K562 (cell line): ENCODE results near the gene RAPSN. TPM values are rescaled to one million over a fixed set of nuclear protein-coding genes. Genes with fewer than 3 reads are reported as not detected.
A peak's percentile ranks its signal among the peaks of the same experiment; 100 is the strongest.

ENCODE experiments used
- ATAC-seq: fragments of 200-7000 bp; cut with Tn5 transposase; 3 replicates; pipeline ENCODE4 v1.9.1; 2020; ENCODE audit warnings: moderate library complexity
- BruUV-seq: library from RNA; stranded (reverse); fragments of 400-500 nt; replicated peaks from 2 replicates; lab custom pipeline; 2021; lab: Mats Ljungman, UMichigan
- CTCF ChIA-PET: fragments of 300-600 bp; formaldehyde crosslinking; extraction: SDS; loops from one replicate; lab custom pipeline; 2021; ENCODE audit warnings: low intra/inter-chr PET ratio; lab: Yijun Ruan, JAX
- POLR2A ChIA-PET: fragments of 300-600, 350-650 bp; sonication (Branson Sonifier 250); formaldehyde crosslinking; extraction: SDS; loops from one replicate; lab custom pipeline; 2021; ENCODE audit warnings: antibody characterized with exemption, inconsistent platforms; lab: Yijun Ruan, JAX
- DNase-seq, 4 experiments: peaks; one replicate each; pipeline versions ENCODE4 v3.0.0 to v3.0.0-alpha.2; 2011 to 2018; ENCODE audit warnings: low spot score in 3 of 4, mixed read lengths in 3 of 4; ENCODE audit errors: extremely low read depth in 1 of 4
- FAIRE-seq: peaks from 2 replicates; lab custom pipeline; 2011; peaks lifted over from hg19 to GRCh38; lab: Jason Lieb, UNC
- H2AFZ ChIP-seq: 2 replicates; pipeline ENCODE4 v1.6.0; 2011; ENCODE audit warnings: low read depth, low read length, control low read depth, inconsistent platforms
- H3K27ac ChIP-seq: fragments of 200-600 bp; 3 replicates; pipeline ENCODE4 v1.8.0; 2011; ENCODE audit warnings: low read depth, mild to moderate bottlenecking, control low read depth, inconsistent platforms, low read length, moderate library complexity, mixed read lengths; ENCODE audit errors: extremely low read depth
- H3K27me3 ChIP-seq, 2 experiments: fragments of 300-600 bp in 1 of 2; 2 replicates in 1 of 2; 3 replicates in 1 of 2; pipeline versions ENCODE4 v1.6.0 to v1.8.0; 2011; ENCODE audit warnings: inconsistent platforms in 2 of 2, low read length in 2 of 2, mild to moderate bottlenecking in 1 of 2, mixed read lengths in 1 of 2, moderate library complexity in 1 of 2; ENCODE audit not compliant: control insufficient read depth in 2 of 2, insufficient read depth in 2 of 2
- H3K36me3 ChIP-seq: fragments of 300-600 bp; 3 replicates; pipeline ENCODE4 v1.8.0; 2011; ENCODE audit warnings: mild to moderate bottlenecking, low read length, inconsistent platforms; ENCODE audit not compliant: control insufficient read depth, insufficient read depth
- H3K4me1 ChIP-seq, 2 experiments: fragments of 200-600 bp in 1 of 2; replicated peaks in 1 of 2; 2 replicates in 1 of 2; 3 replicates in 1 of 2; pipeline versions ENCODE4 v1.5.1 to v1.8.0; 2011; ENCODE audit warnings: inconsistent platforms in 2 of 2, low read length in 2 of 2, mild to moderate bottlenecking in 1 of 2, mixed read lengths in 1 of 2, moderate library complexity in 1 of 2; ENCODE audit not compliant: control insufficient read depth in 2 of 2, insufficient read depth in 2 of 2
- H3K4me2 ChIP-seq: 2 replicates; pipeline ENCODE4 v1.6.1; 2011; ENCODE audit warnings: low read length, control low read depth, inconsistent platforms, mixed read lengths; ENCODE audit not compliant: insufficient read depth
- H3K4me3 ChIP-seq: fragments of 200-600 bp; sonication (generic), shearing (Covaris generic); 2 replicates; pipeline ENCODE4 v1.5.1; 2016; ENCODE audit warnings: control low read depth, inconsistent platforms
- H3K79me2 ChIP-seq: fragments of 200-600 bp; 3 replicates; pipeline ENCODE4 v1.8.0; 2011; ENCODE audit warnings: low read length, inconsistent platforms; ENCODE audit not compliant: control insufficient read depth, insufficient read depth
- H3K9ac ChIP-seq, 2 experiments: 2 replicates each; pipeline versions ENCODE4 v1.6.0 to v1.6.1; 2011; ENCODE audit warnings: low read depth in 2 of 2, low read length in 2 of 2, control low read depth in 1 of 2, inconsistent platforms in 1 of 2, mild to moderate bottlenecking in 1 of 2, mixed read lengths in 1 of 2; ENCODE audit not compliant: insufficient read depth in 1 of 2
- H3K9me1 ChIP-seq: one replicate; pipeline ENCODE4 v1.6.0; 2011; ENCODE audit warnings: inconsistent platforms, mild to moderate bottlenecking, low read length, moderate library complexity; ENCODE audit not compliant: control insufficient read depth, insufficient read depth
- H3K9me3 ChIP-seq: replicated peaks from 2 replicates; pipeline ENCODE4 v1.5.1; 2011; ENCODE audit warnings: low read depth, low read length, inconsistent platforms; ENCODE audit not compliant: control insufficient read depth, insufficient read depth
- H4K20me1 ChIP-seq: replicated peaks from 2 replicates; pipeline ENCODE4 v1.6.1; 2011; ENCODE audit warnings: low read length, inconsistent platforms, mixed read lengths; ENCODE audit not compliant: control insufficient read depth, insufficient read depth
- JUND ChIP-seq, 2 experiments: IDR thresholded peaks; 2 replicates in 1 of 2; 3 replicates in 1 of 2; pipeline ENCODE4 v1.6.1; 2011; ENCODE audit warnings: borderline replicate concordance in 2 of 2, low read depth in 2 of 2, low read length in 2 of 2, improper control_type of control experiment in 1 of 2, missing biosample characterization in 1 of 2, missing genetic modification characterization in 1 of 2, missing genetic modification reagents in 1 of 2
- MECOM ChIP-seq: fragments of 250-450 bp; sonication (Bioruptor Pico); IDR thresholded peaks from 2 replicates; pipeline ENCODE4 v1.8.0; 2022; ENCODE audit warnings: inconsistent platforms
- PHF20 ChIP-seq: fragments of 450-650 bp; IDR thresholded peaks from 2 replicates; pipeline ENCODE4 v1.6.1; 2018; ENCODE audit not compliant: partially characterized antibody
- RNF2 ChIP-seq: sonication (generic); IDR thresholded peaks from 2 replicates; pipeline ENCODE4 v1.6.1; 2016
- TCF3 ChIP-seq: sonication (generic); formaldehyde crosslinking; IDR thresholded peaks from 2 replicates; pipeline ENCODE4 v1.4.0; 2020; ENCODE audit warnings: mild to moderate bottlenecking, missing genetic modification reagents
- ZBTB1 ChIP-seq: sonication (generic); formaldehyde crosslinking; IDR thresholded peaks from 2 replicates; pipeline ENCODE4 v1.8.1; 2023; ENCODE audit warnings: missing genetic modification reagents, low read depth, mild to moderate bottlenecking, borderline replicate concordance
- ZNF121 ChIP-seq: sonication (generic); formaldehyde crosslinking; conservative IDR thresholded peaks from 2 replicates; pipeline ENCODE4 v1.8.0; 2022; ENCODE audit warnings: missing genetic modification reagents
- WGBS: fragments of 100-300 bp; shearing (Covaris generic); methylation state at CpG from one replicate; pipeline ENCODE4 v1.1.6; 2016; ENCODE audit warnings: low coverage, mixed read lengths; ENCODE audit not compliant: insufficient coverage; ENCODE audit errors: missing lambda C conversion rate; 5-methylcytosine and 5-hydroxymethylcytosine counted together
- in situ Hi-C: fragments of 300-500 bp; cut with MboI; formaldehyde crosslinking; loops from 4 replicates; pipeline ENCODE4 v1.15.0; 2018; ENCODE audit warnings: inconsistent platforms, mixed read lengths
- intact Hi-C: fragments of 100-400 bp; cut with micrococcal nuclease; formaldehyde crosslinking; loops from 2 replicates; pipeline ENCODE4 v1.14.2; 2022
- polyA plus RNA-seq, 8 experiments: library from polyadenylated mRNA; depleted of rRNA in 4 of 8; stranded (reverse) in 5 of 8; unstranded in 3 of 8; fragments of >200 nt; fragmentation: Nextera tagmentation in 2 of 8; fragmentation: Illumina TruSeq in 1 of 8; extraction: Ambion mirVana in 2 of 8; extraction: Trizol in 1 of 8; gene quantifications; 2 replicates each; pipeline versions ENCODE4 v1.2.1 to v1.2.3, GENCODE V29; 2011 to 2014; ENCODE audit warnings: inconsistent platforms in 1 of 8, missing spikeins in 1 of 8
- total RNA-seq, 7 experiments: library from RNA; depleted of rRNA in 6 of 7; stranded (reverse); fragments of >200 nt in 6 of 7; fragmentation: Illumina TruSeq in 2 of 7; extraction: Trizol in 2 of 7; gene quantifications; 2 replicates each; pipeline versions ENCODE4 v1.2.1 to v1.2.3, GENCODE V29; 2011 to 2021; ENCODE audit warnings: low replicate concordance in 1 of 7
- TF ChIP-seq, protein P1 (sequence below), 2 experiments: fragments of 150-350 bp in 1 of 2; IDR thresholded peaks; 2 replicates each; pipeline ENCODE4 v1.6.1; 2012 to 2016; ENCODE audit warnings: low read depth in 2 of 2, low read length in 2 of 2, mild to moderate bottlenecking in 1 of 2, moderate library complexity in 1 of 2
- TF ChIP-seq, protein P2 (sequence below): fragments of 450-650 bp; IDR thresholded peaks from 2 replicates; pipeline ENCODE4 v1.6.1; 2014; ENCODE audit warnings: low read depth, mild to moderate bottlenecking, moderate library complexity, borderline replicate concordance
- TF ChIP-seq, protein P3 (sequence below): IDR thresholded peaks from 2 replicates; pipeline ENCODE4 v1.6.1; 2011; ENCODE audit warnings: borderline replicate concordance, low read depth, mild to moderate bottlenecking, moderate library complexity, low read length; ENCODE audit not compliant: insufficient read depth, poor library complexity, severe bottlenecking

The RAPSN gene
- total and polyA plus RNA-seq, 9 of the 15 experiments (the other 6 are each of a cell fraction or from before 2014, with no cell fraction given) = 0.06 to 0.11 TPM; not detected in 7

DNA sequence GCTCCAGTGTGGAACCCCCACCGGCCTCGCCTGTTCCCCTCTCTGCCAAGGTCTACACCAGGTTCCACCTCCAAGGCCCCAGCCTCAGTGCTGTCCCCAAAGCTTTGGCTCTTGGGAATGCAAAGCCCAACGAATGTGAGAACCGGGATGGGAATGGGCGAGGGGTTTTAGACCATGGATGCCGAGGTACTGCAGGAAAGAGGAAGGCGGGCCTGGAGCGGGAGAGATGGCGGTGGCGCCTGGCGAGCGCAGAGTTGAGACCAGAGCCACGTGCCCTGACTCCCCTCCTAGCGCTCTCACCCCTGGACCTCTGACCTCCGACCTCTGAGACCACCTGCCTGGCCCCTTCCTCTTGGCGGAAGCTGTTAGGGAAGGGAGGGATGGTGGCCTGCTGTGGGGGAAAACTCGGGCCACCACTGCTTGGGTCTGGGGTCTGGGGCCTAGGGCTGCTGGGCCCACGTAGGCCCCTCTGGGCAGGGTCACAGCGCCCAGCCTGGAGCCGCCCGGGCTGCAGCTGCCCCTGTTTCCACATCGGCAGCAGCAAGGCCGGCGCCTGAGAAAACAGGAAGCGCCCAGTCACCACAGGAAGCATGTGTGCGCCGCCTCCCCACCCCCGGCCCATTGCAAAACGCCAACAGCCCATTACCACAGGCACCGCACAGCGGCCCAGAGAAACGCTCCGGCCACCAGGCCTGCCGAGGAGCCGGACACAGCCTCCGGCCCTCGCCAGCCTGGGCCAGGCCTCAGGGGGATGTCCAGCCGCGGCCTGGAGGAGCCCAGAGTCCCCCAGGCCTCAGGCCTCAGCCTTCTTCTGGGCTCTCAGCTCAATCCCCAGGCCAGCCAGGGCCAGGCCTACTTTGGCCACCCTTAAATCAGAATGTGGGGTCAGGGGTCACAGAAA, 54.4 kb downstream of the RAPSN start:
- peak overlapping the region; percentile 87 for H3K27ac ChIP-seq
- H3K9ac ChIP-seq = peak overlapping the region; percentile 64 to 86
- FAIRE-seq (peak; percentile 32), DNase-seq (peak; percentile 64 to 73 (median 67)), ATAC-seq (peak; percentile 56)
- no peaks in the 10 kb centered on the region for H3K79me2 ChIP-seq
- peaks cover 37 to 67% of the 10 kb centered on the region in 2 experiments for H3K4me1 ChIP-seq
- no peaks in the 10 kb centered on the region for H3K36me3 ChIP-seq
- WGBS = 58% methylated on average over 39 of the region's 39 CpGs
- no peaks in the 10 kb centered on the region for H3K27me3 ChIP-seq
- BruUV-seq = no TSS peak
- peak overlapping the region; percentile 86 for H2AFZ ChIP-seq
- intact Hi-C loops (no loop called here), in situ Hi-C loops (no loop called here)
- H3K4me3 ChIP-seq = no peak overlapping the region
- H3K4me2 ChIP-seq = no peak overlapping the region
- H3K9me3 ChIP-seq = no peaks in the 10 kb centered on the region
- H3K9me1 ChIP-seq = no peaks in the 10 kb centered on the region
- H4K20me1 ChIP-seq = no peaks in the 10 kb centered on the region
- ChIA-PET POLR2A (interaction anchor here (1.0 to 1.7 kb wide), 3 partner anchors 9 to 21 kb away, joined by 5 to 6 read pairs (median 5); no protein-coding TSS in a partner anchor), CTCF (no interaction called here)
- TF ChIP-seq TCF3 (CRISPR knock-in tag) (peak; percentile 32; the same call in 1 of the 2 replicates), RNF2 (peak; percentile 89; the same call in 1 of the 2 replicates), ZBTB1 (CRISPR knock-in tag) (peak; percentile 77; the same call in 1 of the 2 replicates), ZNF121 (CRISPR knock-in tag) (no peak), MECOM (CRISPR knock-in tag) (no peak), JUND (IDR thresholded peaks at IDR 0.05; ENCODE audit: borderline replicate concordance, low read depth, low read length) (peak; percentile 38; the same call in 1 of the 2 replicates), JUND (tag; IDR thresholded peaks at IDR 0.05; ENCODE audit: borderline replicate concordance, low read depth, low read length) (no peak; the same call in 2 of the 3 replicates), PHF20 (peak; percentile 4)
- TF ChIP-seq, protein P1, sequence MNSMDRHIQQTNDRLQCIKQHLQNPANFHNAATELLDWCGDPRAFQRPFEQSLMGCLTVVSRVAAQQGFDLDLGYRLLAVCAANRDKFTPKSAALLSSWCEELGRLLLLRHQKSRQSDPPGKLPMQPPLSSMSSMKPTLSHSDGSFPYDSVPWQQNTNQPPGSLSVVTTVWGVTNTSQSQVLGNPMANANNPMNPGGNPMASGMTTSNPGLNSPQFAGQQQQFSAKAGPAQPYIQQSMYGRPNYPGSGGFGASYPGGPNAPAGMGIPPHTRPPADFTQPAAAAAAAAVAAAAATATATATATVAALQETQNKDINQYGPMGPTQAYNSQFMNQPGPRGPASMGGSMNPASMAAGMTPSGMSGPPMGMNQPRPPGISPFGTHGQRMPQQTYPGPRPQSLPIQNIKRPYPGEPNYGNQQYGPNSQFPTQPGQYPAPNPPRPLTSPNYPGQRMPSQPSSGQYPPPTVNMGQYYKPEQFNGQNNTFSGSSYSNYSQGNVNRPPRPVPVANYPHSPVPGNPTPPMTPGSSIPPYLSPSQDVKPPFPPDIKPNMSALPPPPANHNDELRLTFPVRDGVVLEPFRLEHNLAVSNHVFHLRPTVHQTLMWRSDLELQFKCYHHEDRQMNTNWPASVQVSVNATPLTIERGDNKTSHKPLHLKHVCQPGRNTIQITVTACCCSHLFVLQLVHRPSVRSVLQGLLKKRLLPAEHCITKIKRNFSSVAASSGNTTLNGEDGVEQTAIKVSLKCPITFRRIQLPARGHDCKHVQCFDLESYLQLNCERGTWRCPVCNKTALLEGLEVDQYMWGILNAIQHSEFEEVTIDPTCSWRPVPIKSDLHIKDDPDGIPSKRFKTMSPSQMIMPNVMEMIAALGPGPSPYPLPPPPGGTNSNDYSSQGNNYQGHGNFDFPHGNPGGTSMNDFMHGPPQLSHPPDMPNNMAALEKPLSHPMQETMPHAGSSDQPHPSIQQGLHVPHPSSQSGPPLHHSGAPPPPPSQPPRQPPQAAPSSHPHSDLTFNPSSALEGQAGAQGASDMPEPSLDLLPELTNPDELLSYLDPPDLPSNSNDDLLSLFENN (IDR thresholded peaks at IDR 0.05; ENCODE audit: low read depth in 2 of 2, low read length in 2 of 2) = 0 out of 4 replicates have a peak, but pooled peaks of 1 of the 2 experiments have one; percentile 8
- TF ChIP-seq, protein P2, sequence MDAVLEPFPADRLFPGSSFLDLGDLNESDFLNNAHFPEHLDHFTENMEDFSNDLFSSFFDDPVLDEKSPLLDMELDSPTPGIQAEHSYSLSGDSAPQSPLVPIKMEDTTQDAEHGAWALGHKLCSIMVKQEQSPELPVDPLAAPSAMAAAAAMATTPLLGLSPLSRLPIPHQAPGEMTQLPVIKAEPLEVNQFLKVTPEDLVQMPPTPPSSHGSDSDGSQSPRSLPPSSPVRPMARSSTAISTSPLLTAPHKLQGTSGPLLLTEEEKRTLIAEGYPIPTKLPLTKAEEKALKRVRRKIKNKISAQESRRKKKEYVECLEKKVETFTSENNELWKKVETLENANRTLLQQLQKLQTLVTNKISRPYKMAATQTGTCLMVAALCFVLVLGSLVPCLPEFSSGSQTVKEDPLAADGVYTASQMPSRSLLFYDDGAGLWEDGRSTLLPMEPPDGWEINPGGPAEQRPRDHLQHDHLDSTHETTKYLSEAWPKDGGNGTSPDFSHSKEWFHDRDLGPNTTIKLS = peak; percentile 51; the same call in 1 of the 2 replicates
- TF ChIP-seq, protein P3, sequence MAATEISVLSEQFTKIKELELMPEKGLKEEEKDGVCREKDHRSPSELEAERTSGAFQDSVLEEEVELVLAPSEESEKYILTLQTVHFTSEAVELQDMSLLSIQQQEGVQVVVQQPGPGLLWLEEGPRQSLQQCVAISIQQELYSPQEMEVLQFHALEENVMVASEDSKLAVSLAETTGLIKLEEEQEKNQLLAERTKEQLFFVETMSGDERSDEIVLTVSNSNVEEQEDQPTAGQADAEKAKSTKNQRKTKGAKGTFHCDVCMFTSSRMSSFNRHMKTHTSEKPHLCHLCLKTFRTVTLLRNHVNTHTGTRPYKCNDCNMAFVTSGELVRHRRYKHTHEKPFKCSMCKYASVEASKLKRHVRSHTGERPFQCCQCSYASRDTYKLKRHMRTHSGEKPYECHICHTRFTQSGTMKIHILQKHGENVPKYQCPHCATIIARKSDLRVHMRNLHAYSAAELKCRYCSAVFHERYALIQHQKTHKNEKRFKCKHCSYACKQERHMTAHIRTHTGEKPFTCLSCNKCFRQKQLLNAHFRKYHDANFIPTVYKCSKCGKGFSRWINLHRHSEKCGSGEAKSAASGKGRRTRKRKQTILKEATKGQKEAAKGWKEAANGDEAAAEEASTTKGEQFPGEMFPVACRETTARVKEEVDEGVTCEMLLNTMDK = no peak
